HG03521 (cell line): Measurements from ENCODE around the gene CST7.
"Not testable (repeated sequence)": the region's sequence is repeated elsewhere in the genome, so short reads cannot be mapped to it uniquely, and the experiment has no call there.

Experiments used
- ATAC-seq: cut with Tn5 transposase; IDR thresholded peaks from one replicate; pipeline ENCODE4 v1.9.1; 2021; ENCODE audit warnings: mild to moderate bottlenecking, moderate library complexity; ENCODE audit not compliant: unreplicated experiment

Gene CST7

DNA sequence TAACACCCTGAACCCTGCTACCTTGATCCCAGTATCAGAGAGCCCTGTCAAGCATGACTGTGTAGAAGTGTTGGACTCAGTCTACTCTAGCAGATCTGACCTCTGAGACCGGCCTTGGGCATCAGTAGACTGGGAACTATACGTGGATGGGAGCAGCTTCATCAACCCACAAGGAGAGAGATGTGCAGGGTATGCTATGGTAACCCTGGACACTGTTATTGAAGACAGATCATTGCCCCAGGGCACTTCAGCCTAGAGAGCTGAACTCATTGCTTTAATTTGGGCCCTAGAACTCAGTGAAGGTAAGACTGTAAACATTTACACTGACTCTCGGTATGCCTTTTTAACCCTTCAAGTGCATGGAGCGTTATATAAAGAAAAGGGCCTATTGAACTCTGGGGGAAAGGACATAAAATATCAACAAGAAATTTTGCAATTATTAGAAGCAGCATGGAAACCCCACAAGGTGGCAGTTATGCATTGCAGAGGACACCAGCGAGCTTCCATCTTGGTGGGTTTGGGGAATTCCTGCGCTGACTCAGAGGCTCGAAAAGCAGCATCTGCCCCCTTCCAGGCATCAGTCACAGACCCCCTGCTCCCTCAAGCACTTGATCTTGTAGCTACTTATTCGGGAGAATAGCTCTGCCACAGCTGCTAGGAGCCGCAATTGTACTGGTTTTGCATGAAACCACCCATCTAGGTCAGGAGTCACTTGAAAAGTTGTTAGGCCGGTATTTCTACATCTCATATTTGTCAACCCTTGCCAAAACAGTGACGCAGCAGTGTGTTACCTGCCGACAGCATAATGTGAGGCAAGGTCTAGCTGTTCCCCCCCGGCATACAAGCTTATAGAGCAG, 19.0 kb upstream of the CST7 start:
- not testable (repeated sequence) for ATAC-seq

DNA sequence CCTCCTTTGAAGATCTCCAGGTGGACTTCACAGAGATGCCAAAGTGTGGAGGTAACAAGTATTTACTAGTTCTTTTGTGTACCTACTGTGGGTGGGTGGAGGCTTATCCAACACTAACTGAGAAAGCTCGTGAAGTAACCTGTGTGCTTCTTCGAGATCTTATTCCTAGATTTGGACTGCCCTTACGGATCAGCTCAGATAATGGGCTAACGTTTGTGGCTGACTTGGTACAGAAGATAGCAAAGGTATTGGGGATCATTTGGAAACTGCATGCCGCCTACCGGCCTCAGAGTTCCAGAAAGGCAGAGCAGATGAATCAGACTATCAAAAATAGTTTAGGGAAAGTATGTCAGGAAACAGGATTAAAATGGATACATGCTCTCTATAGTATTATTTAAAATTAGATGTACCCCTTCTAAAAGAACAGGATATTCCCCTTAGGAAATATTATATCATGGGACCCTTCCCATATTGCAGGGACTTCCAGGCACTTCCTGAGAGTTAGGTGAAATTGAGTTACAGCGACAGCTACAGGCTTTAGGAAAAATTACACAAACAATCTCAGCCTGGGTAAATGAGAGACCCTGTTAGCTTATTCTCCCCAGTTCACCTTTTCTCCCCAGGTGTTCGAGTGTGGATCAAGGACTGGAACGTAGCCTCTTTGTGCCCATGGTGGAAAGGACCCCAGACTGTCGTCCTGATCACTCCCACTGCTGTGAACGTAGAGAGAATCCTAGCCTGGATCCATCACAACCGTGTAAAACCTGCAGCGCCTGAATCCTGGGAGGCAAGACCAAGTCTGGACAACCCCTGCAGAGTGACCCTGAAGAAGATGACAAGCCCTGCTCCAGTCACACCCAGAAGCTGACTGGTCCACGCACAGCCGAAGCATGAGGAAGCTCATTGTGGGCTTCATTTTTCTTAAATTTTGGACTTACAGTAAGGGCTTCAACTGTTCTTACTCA, 18.1 kb upstream of the CST7 start:
- not testable (repeated sequence) for ATAC-seq

DNA sequence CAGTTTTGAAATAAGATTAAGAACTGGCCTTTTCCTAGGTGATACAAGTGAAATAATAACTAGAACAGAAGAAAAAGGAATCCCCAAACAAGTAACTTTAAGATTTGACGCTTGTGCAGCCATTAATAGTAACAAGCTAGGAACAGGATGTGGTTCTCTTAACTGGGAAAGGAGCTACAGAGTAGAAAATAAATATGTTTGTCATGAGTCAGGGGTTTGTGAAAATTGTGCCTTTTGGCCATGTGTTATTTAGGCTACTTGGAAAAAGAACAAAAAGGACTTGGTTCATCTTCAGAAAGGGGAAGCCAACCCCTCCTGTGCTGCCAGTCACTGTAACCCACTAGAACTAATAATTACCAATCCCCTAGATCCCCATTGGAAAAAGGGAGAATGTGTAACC, 17.2 kb upstream of the CST7 start:
- ATAC-seq, result not testable (repeated sequence)

DNA sequence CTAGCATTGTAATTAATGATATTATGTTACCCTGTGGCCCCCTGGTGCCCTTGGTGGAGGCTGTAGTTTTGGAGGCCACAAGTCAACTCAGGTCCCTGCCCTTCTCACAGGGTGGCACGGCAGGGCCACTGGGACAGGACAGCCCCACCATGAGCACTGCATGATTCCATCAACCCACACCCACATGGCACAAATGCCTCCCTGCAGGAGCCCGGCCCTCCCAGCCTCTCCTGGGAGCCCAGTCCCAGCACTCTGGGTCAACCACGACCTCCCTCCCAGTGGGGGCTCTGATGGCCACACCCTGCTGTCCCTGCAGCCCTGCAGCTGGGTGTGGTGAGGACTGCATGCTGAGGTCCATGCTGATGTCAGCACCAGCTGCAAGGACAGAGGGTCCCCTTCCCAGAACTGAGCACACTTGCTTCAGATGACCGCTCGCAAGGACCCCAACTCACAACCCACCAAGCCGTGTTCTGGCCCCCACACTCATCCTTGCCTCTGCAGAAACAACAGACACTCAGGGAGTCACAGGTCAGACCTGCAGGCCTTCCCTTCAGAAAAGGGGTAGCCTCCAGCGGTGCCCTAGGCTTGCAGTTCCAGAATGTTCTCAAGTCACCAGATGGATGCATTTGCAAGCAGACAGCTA, 15.7 kb upstream of the CST7 start:
- no peak for ATAC-seq

DNA sequence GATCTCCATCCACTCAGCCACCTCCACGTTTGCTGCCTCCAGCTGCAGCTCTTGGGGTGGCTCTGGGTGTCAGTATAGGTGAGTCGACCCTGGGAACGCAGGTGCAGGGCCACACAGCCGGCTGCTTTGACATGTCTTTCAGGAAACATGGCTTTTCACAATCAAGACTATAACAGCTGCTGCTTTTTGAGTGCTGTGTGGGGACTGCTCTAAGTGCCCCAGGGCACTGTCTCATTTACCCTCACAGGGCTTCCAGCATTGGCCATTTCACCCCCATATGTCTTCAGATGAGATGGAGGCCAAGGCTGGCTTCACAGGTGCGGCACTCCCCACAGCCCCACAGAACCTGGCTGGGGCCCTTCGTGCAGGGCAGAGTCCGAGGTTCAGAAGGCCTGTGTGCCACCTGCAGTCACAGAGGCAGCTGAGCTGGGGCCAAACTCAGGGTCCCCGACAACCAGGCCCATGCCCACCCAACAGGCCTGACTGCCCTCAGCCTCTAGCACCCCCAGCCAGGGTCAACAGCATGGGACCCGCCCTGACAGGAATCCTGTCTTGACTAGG, 14.9 kb upstream of the CST7 start:
- no peak for ATAC-seq

DNA sequence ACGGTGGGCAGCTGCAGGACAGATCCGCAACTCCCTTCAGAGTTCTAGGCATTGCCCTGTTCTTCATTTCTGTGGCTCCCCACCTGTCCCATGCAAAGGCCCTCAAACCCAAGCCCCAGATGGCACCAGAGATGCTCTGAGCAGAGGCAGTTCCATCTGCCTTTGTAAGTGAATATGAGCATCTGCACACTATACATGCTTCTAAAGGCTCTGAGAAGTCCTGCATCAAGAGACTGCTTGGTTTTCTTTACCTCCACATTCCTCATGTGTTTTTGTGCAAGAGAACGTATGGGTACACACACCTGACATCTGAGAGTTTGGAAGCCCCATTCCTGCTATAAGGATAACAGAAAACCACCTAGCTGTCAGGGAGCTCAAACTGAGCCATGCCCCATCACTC, 14.4 kb upstream of the CST7 start:
- no peak for ATAC-seq

DNA sequence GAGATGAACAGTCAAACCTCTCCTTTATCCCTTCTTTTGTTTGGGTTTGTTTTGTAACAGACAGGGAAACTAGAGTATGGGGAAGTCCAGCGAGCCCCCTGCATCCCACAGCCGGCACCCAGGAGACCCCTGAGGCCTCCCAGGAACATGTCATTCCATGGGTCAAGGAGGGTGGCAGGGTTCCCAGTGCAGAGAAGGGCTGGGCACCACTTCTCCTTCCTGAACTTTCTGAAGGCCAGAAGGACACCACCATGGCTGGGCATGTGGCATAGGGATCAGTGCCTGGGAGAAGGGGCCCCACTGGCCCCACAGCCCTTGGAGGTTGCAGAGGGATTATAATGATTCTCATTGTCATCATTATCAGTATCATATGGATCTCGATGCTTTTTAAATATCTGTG, 13.9 kb upstream of the CST7 start:
- ATAC-seq, result no peak

DNA sequence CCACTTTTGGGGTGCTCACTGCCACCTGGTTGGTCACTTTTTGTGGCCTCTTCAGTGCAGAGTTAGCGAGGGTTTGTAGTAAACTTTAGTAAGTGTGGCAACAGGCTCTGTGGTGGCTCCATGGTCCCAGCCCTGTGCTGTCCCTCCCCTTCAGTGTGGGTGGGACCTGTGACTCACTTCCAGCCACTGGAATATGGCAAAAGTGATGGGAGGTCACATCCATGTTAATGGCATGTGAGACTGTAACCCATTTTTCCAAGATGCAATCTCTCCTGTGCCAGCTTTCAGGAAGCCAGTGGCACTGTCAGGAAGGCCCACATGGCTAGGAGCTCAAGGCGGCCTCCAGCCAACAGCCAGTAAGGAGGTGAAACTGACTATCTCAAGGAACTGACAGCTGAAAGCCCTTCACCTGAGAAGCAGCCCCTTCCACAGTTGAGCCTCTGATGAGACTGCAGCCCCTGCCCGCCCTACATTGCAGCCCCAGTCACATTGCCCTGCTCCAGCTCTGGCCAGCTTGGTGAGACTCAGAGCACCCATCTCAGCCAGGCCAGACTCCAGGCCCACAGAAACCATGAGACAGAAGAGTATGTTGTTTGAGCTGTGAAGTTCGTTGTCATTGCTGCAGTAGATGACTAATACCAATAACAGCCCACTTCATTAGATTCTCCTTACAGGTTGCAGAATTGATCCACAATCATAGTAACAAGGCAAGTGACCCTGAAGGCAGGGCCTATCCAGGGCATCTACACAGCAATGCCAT, 13.1 kb upstream of the CST7 start:
- no peak for ATAC-seq

DNA sequence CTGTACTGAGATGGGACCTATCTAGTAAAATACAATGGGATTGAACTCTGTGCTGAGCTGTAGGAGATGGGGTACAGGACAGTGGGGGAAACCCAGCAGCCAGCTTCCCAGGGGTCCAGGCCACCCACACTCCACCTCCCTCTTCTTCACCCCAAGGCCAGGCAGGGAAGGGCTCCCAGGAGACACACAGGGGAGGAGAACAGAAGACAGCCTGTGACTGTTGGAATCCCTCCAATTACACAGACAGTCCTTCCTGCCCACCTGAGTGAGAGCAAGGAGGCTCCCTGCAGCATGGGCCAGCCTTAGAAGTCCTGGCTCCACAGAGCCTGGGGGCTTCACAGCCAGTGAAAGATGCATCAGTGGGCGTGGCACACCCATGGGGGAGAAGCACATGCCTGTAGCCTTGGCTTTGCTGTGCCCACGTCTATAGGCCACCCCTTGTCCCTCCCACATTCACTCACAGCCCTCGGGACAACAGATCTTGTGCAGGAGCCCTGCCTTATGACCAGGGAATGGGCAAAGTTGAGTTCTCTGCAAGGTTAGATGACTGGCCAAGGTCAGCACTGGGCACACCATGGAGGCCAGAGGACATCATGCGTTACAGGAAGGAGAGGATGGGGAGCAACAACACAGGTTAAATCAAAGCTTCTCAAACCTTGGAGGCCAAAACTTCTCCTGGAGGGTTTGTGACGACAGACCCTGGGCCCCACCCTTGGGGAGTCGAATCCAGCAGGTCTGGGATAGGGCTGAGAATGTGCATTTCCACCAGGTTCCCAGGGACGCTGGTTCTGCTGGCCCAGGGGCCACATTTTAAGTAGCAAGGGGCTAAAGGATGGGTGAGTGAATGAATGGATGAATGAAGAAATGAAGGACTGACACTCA, 12.3 kb upstream of the CST7 start:
- no peak for ATAC-seq

DNA sequence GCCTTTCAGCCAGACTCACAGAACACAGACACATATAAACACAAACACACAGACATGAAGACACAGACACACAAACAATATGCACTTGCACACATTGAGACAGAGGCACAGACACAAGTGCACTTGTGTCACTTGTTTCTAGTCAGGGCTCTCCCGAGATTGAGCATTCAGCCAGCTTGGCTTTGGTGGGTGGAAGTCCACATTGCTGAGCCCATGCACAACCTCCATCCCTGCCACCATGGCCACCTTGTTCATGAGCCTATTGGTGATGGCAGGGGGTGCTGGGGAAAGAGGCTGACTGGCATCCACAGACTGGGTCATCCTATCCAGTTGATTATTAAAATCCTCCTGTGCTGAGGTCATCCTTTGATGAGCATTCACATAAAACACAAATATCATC, 11.5 kb upstream of the CST7 start:
- ATAC-seq, result no peak

DNA sequence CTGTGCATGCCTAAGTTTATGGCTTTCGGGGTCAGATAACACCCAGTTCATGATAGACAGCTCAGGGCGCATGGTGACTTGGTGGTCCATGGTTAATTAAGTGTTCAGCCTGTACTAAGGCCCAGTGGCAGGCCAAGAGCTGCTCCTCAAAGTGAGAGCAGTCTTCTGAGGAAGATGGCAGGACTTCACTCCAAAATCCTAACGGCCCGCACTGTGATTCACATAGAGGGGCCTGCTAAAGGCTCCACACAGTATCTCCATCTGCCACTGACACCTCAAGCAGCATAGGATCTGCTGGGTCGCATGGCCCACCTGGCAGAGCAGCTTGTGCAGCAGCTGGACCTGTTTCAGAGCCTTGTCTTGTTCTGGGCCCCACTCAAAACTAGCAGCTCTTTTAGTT, 10.6 kb upstream of the CST7 start:
- no peak for ATAC-seq

DNA sequence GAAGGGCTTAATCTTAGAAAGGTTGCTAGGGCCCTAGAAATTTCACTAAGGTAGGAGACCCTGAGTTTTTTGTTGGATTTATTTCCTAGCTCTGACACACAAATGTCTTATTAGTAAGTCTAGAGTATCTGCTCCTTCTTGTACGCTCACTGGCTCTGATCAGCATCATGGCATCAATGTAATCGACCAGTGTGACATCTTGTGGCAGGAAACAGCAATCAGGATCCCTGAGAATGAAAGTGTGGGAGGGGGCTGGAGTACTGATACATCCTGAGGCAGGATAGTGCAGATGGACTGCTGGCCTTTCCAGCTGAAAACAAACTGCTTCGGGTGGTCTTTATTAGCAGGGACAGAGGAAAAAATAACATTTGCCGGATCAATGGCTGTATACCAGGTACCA, 10.0 kb upstream of the CST7 start:
- ATAC-seq, result no peak

DNA sequence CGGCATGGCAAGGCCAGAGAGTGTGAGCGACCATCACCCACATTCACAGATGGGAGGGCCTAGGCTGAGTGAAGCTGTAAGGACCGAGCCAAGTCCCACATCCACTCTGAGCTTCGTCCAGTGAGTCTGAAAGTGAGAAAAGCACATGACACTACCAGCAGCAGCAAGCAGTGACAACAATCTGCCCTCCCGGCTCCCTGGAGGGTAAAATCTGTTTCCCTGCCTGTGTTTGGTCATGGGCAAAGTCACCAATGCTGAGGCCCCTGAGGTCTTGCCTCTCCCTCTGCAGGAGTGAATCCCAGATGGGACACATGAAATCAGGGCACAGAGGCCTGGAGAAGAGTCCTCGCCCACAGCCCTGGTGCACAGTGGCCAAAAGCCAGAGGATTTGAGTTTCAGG, 6.4 kb upstream of the CST7 start:
- ATAC-seq, result no peak

DNA sequence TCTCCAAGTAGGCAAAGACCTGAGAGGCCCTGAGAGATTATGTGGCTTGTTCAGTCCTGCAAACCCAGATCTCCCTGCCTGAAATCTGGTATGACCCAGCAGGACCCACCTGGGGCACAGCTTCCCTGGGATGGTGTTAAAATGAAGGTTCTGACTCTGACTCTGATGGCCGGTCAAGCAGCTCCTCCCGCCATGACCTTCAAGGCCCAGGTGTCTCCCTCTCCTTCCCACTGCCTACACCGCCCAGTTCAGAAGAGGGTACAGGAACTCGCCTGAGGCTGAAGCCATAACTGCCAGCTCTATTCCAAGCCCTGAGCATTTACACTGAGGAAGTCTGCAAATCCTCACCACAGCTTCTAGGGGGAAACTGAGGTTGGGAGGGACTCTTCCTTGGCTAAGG, 5.9 kb upstream of the CST7 start:
- no peak for ATAC-seq

DNA sequence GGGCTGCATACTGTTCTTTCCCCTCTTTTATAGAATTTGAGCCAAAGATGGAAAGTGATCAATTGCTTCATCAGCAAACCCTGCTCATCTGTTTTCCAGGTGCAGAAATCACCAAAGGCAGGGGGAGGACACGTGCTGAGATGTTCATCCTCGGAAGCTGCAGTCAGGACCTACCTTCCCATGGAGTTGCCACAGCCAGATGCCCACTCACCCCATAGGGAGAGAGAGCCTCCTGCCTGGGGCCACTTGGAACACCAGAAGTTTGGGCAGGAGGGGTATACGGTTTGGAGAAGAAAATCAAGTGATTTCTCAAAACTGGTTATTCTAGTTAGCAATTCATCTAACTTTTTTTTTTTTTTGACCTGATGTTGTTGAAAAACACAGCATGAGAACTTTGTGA, 5.3 kb upstream of the CST7 start:
- no peak for ATAC-seq

DNA sequence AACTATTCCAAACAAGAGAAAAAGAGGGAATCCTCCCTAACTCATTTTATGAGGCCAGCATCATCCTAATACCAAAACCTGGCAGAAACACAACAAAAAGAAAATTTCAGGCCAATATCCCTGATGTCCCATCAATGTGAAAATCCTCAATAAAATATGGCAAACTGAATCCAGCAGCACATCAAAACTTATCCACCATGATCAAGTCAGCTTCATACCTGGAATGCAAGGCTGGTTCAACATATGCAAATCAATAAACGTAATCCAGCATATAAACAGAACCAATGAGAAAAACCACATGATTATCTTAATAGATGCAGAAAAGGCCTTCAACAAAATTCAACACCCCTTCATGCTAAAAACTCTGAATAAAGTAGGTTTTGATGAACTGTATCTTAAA, 2.7 kb upstream of the CST7 start:
- not testable (repeated sequence) for ATAC-seq

DNA sequence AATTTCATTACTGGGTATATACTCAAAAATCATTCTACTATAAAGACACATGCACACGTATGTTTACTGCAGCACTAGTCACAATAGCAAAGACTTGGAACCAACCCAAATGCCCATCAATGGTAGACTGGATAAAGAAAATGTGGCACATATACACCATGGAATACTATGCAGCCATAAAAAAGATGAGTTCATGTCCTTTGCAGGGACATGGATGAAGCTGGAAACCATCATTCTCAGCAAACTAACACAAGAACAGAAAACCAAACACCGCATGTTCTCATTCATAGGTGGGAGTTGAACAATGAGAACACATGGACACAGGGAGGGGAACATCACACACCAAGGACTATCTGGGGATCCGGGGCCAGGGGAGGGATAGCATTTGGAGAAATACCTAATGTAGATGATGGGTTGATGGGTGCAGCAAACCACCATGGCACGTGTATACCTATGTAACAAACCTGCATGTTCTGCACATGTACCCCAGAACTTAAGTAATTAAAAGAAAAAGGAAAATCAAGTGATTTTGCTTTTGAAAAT, 602 bp upstream of the CST7 start:
- ATAC-seq, result not testable (repeated sequence)

DNA sequence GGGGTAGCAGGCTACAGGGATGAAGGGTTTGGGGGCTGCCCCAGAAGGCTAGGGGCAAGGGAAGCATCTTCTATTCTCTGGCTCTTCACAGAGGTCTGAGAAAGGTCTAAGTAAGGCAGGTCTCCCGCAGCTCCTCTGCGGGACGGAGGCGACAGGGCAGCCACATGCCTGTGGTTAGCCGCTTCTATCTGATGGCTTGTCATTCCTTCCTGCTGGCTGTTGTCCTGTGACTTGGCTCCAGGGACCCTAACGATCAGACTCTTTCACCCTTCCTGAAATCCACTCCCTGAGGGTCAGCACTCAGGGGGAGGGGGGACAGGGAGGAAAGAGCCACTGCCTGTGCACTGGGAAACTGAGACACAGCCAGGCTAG, 673 bp downstream of the CST7 start:
- ATAC-seq, result no peak

DNA sequence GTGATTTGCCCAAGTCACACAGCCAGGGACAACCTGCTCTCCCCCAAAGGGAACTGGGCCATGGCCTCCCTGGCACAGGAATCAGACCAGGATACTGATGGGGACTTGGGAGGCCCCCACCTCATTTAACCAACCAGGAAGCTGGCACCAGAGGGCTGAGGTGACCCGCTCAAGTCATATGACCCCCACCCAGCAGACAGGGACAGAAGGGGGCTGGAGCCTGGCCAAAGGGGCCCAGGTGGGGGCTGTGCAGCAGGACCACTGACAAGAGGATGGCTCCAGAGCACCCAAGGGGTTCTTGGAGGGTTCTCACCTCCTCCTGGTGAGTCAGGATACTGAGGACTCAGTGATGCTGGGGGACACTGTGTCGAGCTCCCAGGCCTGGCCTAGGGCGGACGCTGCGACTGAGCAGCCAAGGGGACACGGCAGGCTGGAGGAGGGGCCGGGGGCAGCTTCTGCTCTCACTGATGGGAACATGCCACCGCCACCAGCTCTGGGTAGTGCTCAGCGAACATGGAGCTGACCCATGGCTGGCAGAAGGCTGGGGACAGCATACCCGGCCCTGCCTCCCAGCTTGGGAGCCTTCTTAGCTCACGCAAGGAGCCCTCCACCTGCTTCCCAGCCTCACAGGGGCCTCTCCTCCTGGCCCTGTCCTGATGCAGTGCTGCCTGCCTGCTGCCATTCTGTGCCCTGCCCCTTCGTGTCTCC, 1.2 kb downstream of the CST7 start:
- no peak for ATAC-seq
